Vagina (tissue), 2 donors: ENCODE data around the gene CBFA2T2. TPM values are rescaled to one million over a fixed set of nuclear protein-coding genes. Genes with fewer than 3 reads are reported as not detected.

Experiments used
- DNase-seq, 2 donors: peaks; one replicate each; pipeline ENCODE4 v3.0.0-alpha.2; 2017; ENCODE audit errors: extremely low spot score in 2 of 2
- H3K27ac ChIP-seq: fragments of 200-600 bp; sonication (generic); one replicate; pipeline ENCODE4 v1.5.1; 2019
- H3K27me3 ChIP-seq: fragments of 200-600 bp; sonication (generic); one replicate; pipeline ENCODE4 v1.5.1; 2019
- H3K36me3 ChIP-seq, 2 donors: fragments of 200-600 bp; sonication (generic); one replicate each; pipeline ENCODE4 v1.5.1; 2017 to 2019
- H3K4me1 ChIP-seq: fragments of 200-600 bp; sonication (generic); one replicate; pipeline ENCODE4 v1.5.1; 2019
- H3K4me3 ChIP-seq, 2 donors: fragments of 200-600 bp; sonication (generic); 1 replicate in 1 of 2; 2 replicates in 1 of 2; pipeline ENCODE4 v1.5.1; 2016 to 2019
- H3K9me3 ChIP-seq: fragments of 200-600 bp; sonication (generic); one replicate; pipeline ENCODE4 v1.5.1; 2019
- POLR2A ChIP-seq, 2 donors: fragments of 450-650 bp; IDR thresholded peaks; one replicate each; pipeline ENCODE4 v1.6.1; 2017; ENCODE audit warnings: antibody characterized with exemption in 2 of 2, mild to moderate bottlenecking in 2 of 2, moderate library complexity in 2 of 2
- POLR2AphosphoS5 ChIP-seq, 2 donors: sonication (generic); formaldehyde crosslinking; IDR thresholded peaks; one replicate each; pipeline ENCODE4 v1.9.0; 2017; ENCODE audit warnings: antibody characterized with exemption in 2 of 2, mild to moderate bottlenecking in 2 of 2, low read depth in 1 of 2; ENCODE audit not compliant: insufficient read depth in 1 of 2
- intact Hi-C: fragments of 100-400 bp; cut with DNase I; formaldehyde crosslinking; loops from one replicate; pipeline ENCODE4 v1.15.1; 2023
- total RNA-seq: library from RNA; depleted of rRNA; stranded (reverse); fragments of >200 nt; gene quantifications from one replicate; pipeline ENCODE4 v1.2.3, GENCODE V29; 2016
- TF ChIP-seq, protein P1 (sequence below), 3 experiments: fragments of 450-650 bp in 2 of 3; fragments of 200-600 bp in 1 of 3; sonication (generic) in 1 of 3; IDR thresholded peaks; one replicate each; pipeline ENCODE4 v1.5.1; 2017 to 2019; ENCODE audit warnings: antibody characterized with exemption in 3 of 3, mild to moderate bottlenecking in 2 of 3, moderate library complexity in 2 of 3

CBFA2T2 gene
- total RNA-seq, 1 donor from 2014 or later: 34.9 TPM

DNA sequence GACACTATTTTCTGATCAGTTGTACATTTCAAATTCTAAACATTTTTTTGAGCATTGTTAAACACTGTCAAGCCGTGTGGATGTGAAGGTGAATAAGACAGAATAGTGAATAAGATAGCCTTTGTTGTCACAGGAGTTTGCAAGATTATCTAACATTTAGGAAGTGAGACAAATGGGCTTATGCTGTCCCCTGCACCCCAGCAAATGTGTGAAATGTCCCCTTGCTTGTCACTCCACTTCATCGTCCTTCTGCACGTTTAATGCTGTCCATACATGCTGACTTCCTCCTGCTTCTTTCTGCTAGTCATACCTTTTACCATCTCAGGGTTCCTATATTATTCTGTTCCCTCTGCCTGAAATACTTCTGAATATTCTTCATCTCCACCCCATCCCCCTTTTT lies 62.6 kb downstream of the CBFA2T2 start:
- H3K4me3 ChIP-seq: no peak overlapping the region
- no peaks in the 10 kb centered on the region for H3K9me3 ChIP-seq
- H3K36me3 ChIP-seq: peaks cover 0 to 4% of the 10 kb centered on the region in 2 donors
- no peak for TF ChIP-seq POLR2AphosphoS5 (IDR thresholded peaks at IDR 0.05; ENCODE audit: insufficient read depth in 1 of 2, low read depth in 1 of 2)
- TF ChIP-seq POLR2A (IDR thresholded peaks at IDR 0.05): no peak
- TF ChIP-seq, protein P1, sequence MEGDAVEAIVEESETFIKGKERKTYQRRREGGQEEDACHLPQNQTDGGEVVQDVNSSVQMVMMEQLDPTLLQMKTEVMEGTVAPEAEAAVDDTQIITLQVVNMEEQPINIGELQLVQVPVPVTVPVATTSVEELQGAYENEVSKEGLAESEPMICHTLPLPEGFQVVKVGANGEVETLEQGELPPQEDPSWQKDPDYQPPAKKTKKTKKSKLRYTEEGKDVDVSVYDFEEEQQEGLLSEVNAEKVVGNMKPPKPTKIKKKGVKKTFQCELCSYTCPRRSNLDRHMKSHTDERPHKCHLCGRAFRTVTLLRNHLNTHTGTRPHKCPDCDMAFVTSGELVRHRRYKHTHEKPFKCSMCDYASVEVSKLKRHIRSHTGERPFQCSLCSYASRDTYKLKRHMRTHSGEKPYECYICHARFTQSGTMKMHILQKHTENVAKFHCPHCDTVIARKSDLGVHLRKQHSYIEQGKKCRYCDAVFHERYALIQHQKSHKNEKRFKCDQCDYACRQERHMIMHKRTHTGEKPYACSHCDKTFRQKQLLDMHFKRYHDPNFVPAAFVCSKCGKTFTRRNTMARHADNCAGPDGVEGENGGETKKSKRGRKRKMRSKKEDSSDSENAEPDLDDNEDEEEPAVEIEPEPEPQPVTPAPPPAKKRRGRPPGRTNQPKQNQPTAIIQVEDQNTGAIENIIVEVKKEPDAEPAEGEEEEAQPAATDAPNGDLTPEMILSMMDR (IDR thresholded peaks at IDR 0.05): no peak
- peak overlapping the region; percentile 33 for H3K27ac ChIP-seq
- no peak for DNase-seq
- peaks cover 41% of the 10 kb centered on the region for H3K4me1 ChIP-seq
- intact Hi-C loops: no loop called here
- no peaks in the 10 kb centered on the region for H3K27me3 ChIP-seq

DNA sequence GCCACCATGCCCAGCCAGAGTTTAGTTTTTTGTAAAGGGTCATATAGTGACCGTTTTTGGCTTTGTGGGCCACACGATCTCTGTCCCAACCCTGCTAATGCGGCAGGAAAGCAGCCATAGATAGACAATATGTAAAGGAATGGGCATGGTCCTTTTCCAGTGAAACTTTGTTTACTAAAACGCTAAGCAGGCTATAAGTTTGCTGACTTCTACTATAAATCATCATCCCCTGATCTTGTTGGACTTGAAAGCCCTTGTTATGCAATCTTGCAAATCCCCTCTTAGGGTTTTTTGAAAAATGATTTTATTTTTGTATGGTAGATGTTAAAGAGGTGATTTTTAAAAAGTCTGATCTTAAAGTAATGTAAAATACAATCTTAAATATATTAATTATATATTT lies 63.6 kb downstream of the CBFA2T2 start:
- intact Hi-C loops: no loop called here
- Histone ChIP-seq H3K36me3 (peaks cover 0 to 4% of the 10 kb centered on the region in 2 donors), H3K4me3 (no peak overlapping the region), H3K9me3 (no peaks in the 10 kb centered on the region), H3K27ac (no peak overlapping the region), H3K4me1 (peaks cover 41% of the 10 kb centered on the region), H3K27me3 (no peaks in the 10 kb centered on the region)
- no peak for DNase-seq
- no peak for TF ChIP-seq POLR2AphosphoS5 (IDR thresholded peaks at IDR 0.05; ENCODE audit: insufficient read depth in 1 of 2, low read depth in 1 of 2)
- TF ChIP-seq, protein P1 (IDR thresholded peaks at IDR 0.05): no peak
- TF ChIP-seq POLR2A (IDR thresholded peaks at IDR 0.05): no peak

DNA sequence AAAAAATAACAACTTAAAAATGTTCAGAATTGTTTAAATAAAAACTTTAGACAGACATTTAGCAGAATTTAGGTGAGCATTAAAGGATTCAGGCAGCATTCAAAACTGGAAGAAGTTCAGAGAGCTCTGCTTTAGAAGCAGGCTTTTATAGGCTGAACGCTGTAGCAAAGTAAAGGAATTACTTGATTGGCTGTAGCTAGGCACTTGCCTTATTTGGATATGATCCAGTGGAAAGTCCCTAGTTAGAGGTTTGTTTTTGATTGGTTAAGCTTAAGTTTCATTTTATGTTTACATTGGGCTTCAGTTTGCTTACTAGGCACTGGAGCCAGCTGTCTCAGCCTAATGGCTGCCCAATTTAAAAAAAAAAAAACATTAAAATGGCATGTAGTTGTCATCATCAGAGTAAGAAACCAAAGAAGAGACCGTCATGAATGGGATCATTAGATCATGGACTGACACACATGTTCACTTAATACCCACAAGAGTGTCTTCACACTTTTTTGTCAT lies 65.1 kb downstream of the CBFA2T2 start:
- TF ChIP-seq POLR2AphosphoS5 (IDR thresholded peaks at IDR 0.05; ENCODE audit: insufficient read depth in 1 of 2, low read depth in 1 of 2) (peak in 1 of 2 donors; percentile 91), POLR2A (IDR thresholded peaks at IDR 0.05) (no peak)
- no peak for DNase-seq
- Histone ChIP-seq H3K36me3 (peaks cover 0 to 4% of the 10 kb centered on the region in 2 donors), H3K9me3 (no peaks in the 10 kb centered on the region), H3K4me1 (peaks cover 41% of the 10 kb centered on the region), H3K4me3 (no peak overlapping the region), H3K27ac (peak overlapping the region; percentile 60), H3K27me3 (no peaks in the 10 kb centered on the region)
- intact Hi-C loops: no loop called here

DNA sequence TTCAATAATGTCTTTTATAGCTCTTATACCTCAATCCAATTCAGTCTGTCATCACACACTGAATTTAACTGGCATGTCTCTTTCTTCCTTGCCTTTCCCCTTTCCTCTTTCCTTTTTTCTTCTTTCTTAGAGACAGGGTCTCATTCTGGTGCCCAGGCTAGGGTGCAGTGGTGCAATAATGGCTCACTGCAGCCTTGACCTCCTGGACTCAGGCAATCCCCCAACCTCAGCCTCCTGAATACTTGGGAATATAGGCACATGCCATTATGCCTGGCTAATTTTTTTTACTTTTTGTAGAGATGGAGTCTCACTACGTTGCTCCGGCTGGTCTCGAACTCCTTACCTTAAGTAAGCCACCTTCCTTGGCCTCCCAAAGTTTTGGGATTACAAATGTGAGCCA lies 65.9 kb downstream of the CBFA2T2 start:
- H3K4me3 ChIP-seq: no peak overlapping the region
- H3K27me3 ChIP-seq: no peaks in the 10 kb centered on the region
- peaks cover 41% of the 10 kb centered on the region for H3K4me1 ChIP-seq
- DNase-seq: no peak
- H3K9me3 ChIP-seq: no peaks in the 10 kb centered on the region
- intact Hi-C loops: no loop called here
- no peak for TF ChIP-seq POLR2A (IDR thresholded peaks at IDR 0.05)
- TF ChIP-seq, protein P1 (IDR thresholded peaks at IDR 0.05): no peak
- no peak for TF ChIP-seq POLR2AphosphoS5 (IDR thresholded peaks at IDR 0.05; ENCODE audit: insufficient read depth in 1 of 2, low read depth in 1 of 2)
- peak overlapping the region; percentile 60 for H3K27ac ChIP-seq
- peaks cover 0 to 1% of the 10 kb centered on the region in 2 donors for H3K36me3 ChIP-seq

DNA sequence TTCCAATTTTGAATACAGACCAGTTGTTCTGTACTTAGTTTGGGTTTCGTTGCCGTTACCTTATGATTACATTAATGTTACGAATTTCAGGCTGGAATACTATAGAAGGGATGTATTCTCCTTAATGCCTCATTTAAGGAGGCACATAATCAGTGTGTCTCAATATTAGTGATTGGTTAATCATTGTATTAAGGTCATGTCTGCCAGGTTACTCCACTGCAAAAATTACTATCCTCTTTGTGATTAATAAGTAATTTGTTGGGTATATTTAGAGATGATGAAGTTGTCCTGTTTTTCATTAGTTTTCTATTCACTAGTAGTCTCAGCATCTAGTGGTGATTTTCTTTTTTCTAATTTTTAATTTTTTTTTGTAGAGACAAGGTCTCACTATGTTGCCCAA lies 66.3 kb downstream of the CBFA2T2 start:
- TF ChIP-seq, protein P1 (IDR thresholded peaks at IDR 0.05): no peak
- Histone ChIP-seq H3K4me1 (peaks cover 42% of the 10 kb centered on the region), H3K4me3 (no peak overlapping the region), H3K9me3 (no peaks in the 10 kb centered on the region), H3K27me3 (no peaks in the 10 kb centered on the region), H3K36me3 (no peaks in the 10 kb centered on the region), H3K27ac (peak overlapping the region; percentile 60)
- DNase-seq: no peak
- intact Hi-C loops: no loop called here
